Stomach (tissue), 9 donors: ENCODE results near the gene DCAF8. TPM values are rescaled to one million over a fixed set of nuclear protein-coding genes. Genes with fewer than 3 reads are reported as not detected.

Experiments used
- DNase-seq, 2 donors: peaks; one replicate each; pipeline versions ENCODE4 v3.0.0 to v3.0.0-alpha.2; 2013 to 2019
- H3K27ac ChIP-seq, 5 donors: fragments of 200-600 bp in 4 of 5; sonication (generic) in 4 of 5; one replicate each; pipeline ENCODE4 v1.5.1; 2013 to 2019; ENCODE audit warnings: mild to moderate bottlenecking in 1 of 5, moderate library complexity in 1 of 5
- H3K27me3 ChIP-seq, 3 donors: fragments of 200-600 bp; sonication (generic); one replicate each; pipeline ENCODE4 v1.5.1; 2017 to 2019; ENCODE audit warnings: mixed run types in 1 of 3
- H3K36me3 ChIP-seq, 4 donors: fragments of 200-600 bp; sonication (generic); 1 replicate in 3 of 4; 2 replicates in 1 of 4; pipeline ENCODE4 v1.5.1; 2016 to 2019
- H3K4me1 ChIP-seq, 4 donors: fragments of 200-600 bp; sonication (generic); one replicate each; pipeline ENCODE4 v1.5.1; 2016 to 2019
- H3K4me3 ChIP-seq, 4 donors: fragments of 200-600 bp; sonication (generic) in 3 of 4; one replicate each; pipeline ENCODE4 v1.5.1; 2016 to 2019; ENCODE audit warnings: mild to moderate bottlenecking in 1 of 4
- H3K9me3 ChIP-seq, 4 donors: fragments of 200-600 bp; sonication (generic); one replicate each; pipeline ENCODE4 v1.5.1; 2016 to 2019
- EP300 ChIP-seq: sonication (generic); formaldehyde crosslinking; IDR thresholded peaks from one replicate; pipeline ENCODE4 v1.6.1; 2017; ENCODE audit warnings: antibody characterized with exemption
- POLR2A ChIP-seq, 4 donors: fragments of 450-650 bp; IDR thresholded peaks; one replicate each; pipeline ENCODE4 v1.6.1; 2016; ENCODE audit warnings: antibody characterized with exemption in 4 of 4, control low read depth in 2 of 4, mild to moderate bottlenecking in 1 of 4, moderate library complexity in 1 of 4
- POLR2AphosphoS5 ChIP-seq, 3 donors: sonication (generic); formaldehyde crosslinking; IDR thresholded peaks; one replicate each; pipeline ENCODE4 v1.6.1; 2016; ENCODE audit warnings: antibody characterized with exemption in 3 of 3
- WGBS, 5 donors: extraction: QIAGEN DNeasy Blood & Tissue Kit in 3 of 5; methylation state at CpG; one replicate each; pipeline versions ENCODE4 v1.1.5 to v1.1.7; 2013 to 2018; 5-methylcytosine and 5-hydroxymethylcytosine counted together
- intact Hi-C: fragments of 100-400 bp; cut with DNase I; formaldehyde crosslinking; loops from one replicate; pipeline ENCODE4 v1.15.1; 2023; ENCODE audit warnings: low total_unique reads
- polyA plus RNA-seq, 3 donors: library from polyadenylated mRNA; stranded (reverse); fragments of 200-250 nt; gene quantifications; one replicate each; pipeline ENCODE4 v1.2.3, GENCODE V29; 2013
- total RNA-seq, 5 donors: library from RNA; depleted of rRNA; stranded (reverse); fragments of >200 nt; gene quantifications; one replicate each; pipeline versions ENCODE4 v1.1.0 to v1.2.3, GENCODE V29; 2014 to 2016
- TF ChIP-seq, protein P1 (sequence below), 7 experiments: fragments of 450-650 bp in 4 of 7; fragments of 200-600 bp in 3 of 7; sonication (generic) in 3 of 7; IDR thresholded peaks; one replicate each; pipeline ENCODE4 v1.5.1; 2016 to 2019; ENCODE audit warnings: antibody characterized with exemption in 7 of 7, control low read depth in 2 of 7, mild to moderate bottlenecking in 1 of 7
- donor health status: healthy with polysubstance abuse.
- donor health status: Bipolar disorder and iron deficiency.
- donor health status: healthy.

DCAF8 gene
- total and polyA plus RNA-seq, 8 donors, result 39.4 to 267 (median 86.4) TPM

DNA sequence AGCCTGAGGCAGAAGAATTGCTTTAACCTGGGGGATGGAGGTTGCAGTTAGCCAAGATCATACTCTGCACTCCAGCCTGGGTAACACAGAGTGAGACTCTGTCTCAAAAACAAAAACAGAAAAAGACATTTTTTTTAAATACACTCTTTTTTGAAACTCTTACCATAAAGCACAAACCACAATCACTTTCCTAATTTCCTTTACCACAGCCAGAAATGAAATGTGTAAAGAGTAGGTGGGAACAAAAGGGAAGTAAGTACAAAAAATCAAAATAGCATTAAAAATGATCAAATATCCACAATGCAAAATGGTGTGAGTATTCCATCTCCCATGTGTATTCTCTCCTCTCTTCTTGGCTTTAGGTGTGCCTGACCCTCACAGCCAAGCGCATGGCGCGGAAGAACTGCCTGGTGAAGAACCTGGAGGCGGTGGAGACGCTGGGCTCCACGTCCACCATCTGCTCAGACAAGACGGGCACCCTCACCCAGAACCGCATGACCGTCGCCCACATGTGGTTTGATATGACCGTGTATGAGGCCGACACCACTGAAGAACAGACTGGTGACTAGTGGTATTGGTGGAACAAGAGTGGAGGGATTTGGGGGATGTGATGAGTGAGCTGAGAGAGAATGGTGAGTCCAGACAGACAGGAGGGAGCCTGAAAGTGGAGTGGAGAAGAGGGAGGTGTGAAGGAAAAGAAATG is 96.0 kb downstream of the DCAF8 start:
- no peaks in the 10 kb centered on the region for H3K36me3 ChIP-seq
- DNase-seq, result no peak
- no peak overlapping the region for H3K4me3 ChIP-seq
- 73 to 89% (median 85%) methylated on average over 12 of the region's 12 CpGs for WGBS, 5 donors
- H3K9me3 ChIP-seq, result no peaks in the 10 kb centered on the region
- H3K27ac ChIP-seq, result no peak overlapping the region
- TF ChIP-seq, protein P1, sequence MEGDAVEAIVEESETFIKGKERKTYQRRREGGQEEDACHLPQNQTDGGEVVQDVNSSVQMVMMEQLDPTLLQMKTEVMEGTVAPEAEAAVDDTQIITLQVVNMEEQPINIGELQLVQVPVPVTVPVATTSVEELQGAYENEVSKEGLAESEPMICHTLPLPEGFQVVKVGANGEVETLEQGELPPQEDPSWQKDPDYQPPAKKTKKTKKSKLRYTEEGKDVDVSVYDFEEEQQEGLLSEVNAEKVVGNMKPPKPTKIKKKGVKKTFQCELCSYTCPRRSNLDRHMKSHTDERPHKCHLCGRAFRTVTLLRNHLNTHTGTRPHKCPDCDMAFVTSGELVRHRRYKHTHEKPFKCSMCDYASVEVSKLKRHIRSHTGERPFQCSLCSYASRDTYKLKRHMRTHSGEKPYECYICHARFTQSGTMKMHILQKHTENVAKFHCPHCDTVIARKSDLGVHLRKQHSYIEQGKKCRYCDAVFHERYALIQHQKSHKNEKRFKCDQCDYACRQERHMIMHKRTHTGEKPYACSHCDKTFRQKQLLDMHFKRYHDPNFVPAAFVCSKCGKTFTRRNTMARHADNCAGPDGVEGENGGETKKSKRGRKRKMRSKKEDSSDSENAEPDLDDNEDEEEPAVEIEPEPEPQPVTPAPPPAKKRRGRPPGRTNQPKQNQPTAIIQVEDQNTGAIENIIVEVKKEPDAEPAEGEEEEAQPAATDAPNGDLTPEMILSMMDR (IDR thresholded peaks at IDR 0.05), result no peak
- no peak for TF ChIP-seq POLR2A (IDR thresholded peaks at IDR 0.05)
- TF ChIP-seq POLR2AphosphoS5 (IDR thresholded peaks at IDR 0.05), result no peak
- TF ChIP-seq EP300, result no peak
- no peaks in the 10 kb centered on the region for H3K4me1 ChIP-seq
- intact Hi-C loops, result no loop called here
- peaks cover 0 to 19% (median 0%) of the 10 kb centered on the region in 3 donors for H3K27me3 ChIP-seq

Other genes starting within 250 kb of the DCAF8 start
- gene PIGM, start 230.6 kb downstream of the DCAF8 start, total RNA-seq, result 1 to 10 TPM; 3.5 to 8.7 (median 6.6) TPM
- 1 to 10 TPM in 2 of 3 donors, under 1 TPM in 1; 0.76 to 3.4 (median 1.6) TPM for gene PIGM, start 230.6 kb downstream of the DCAF8 start, polyA plus RNA-seq
- gene KCNJ10, start 192.4 kb downstream of the DCAF8 start, total RNA-seq, result not detected
- 1 to 10 TPM in 1 of 3 donors, under 1 TPM in 2; 0.19 to 1.1 (median 0.78) TPM for gene KCNJ10, start 192.4 kb downstream of the DCAF8 start, polyA plus RNA-seq
- gene KCNJ9, start 181.0 kb downstream of the DCAF8 start, total RNA-seq, result under 1 TPM in 1 of 5 donors, not detected in 4; 0.87 TPM
- under 1 TPM in 2 of 3 donors, not detected in 1; 0.03 to 0.06 TPM for gene KCNJ9, start 181.0 kb downstream of the DCAF8 start, polyA plus RNA-seq
- gene IGSF8, start 163.9 kb downstream of the DCAF8 start, total RNA-seq, result 10 to 100 TPM in 3 of 5 donors, 1 to 10 TPM in 2; 4.7 to 65.2 (median 11.6) TPM
- gene IGSF8, start 163.9 kb downstream of the DCAF8 start, polyA plus RNA-seq, result 10 to 100 TPM in 2 of 3 donors, 1 to 10 TPM in 1; 5.8 to 21.7 (median 18.0) TPM
- gene ATP1A2, start 146.8 kb downstream of the DCAF8 start, total RNA-seq, result 100 to 1,000 TPM in 1 of 5 donors, 10 to 100 TPM in 3, 1 to 10 TPM in 1; 7.0 to 104 (median 11.7) TPM
- gene ATP1A2, start 146.8 kb downstream of the DCAF8 start, polyA plus RNA-seq, result 10 to 100 TPM in 1 of 3 donors, under 1 TPM in 2; 0.31 to 17.3 (median 0.56) TPM
- gene ATP1A4, start 110.9 kb downstream of the DCAF8 start, total RNA-seq, result under 1 TPM in 1 of 5 donors, not detected in 4; 0.37 TPM
- gene ATP1A4, start 110.9 kb downstream of the DCAF8 start, polyA plus RNA-seq, result under 1 TPM in 1 of 3 donors, not detected in 2; 0.05 TPM
- under 1 TPM in 1 of 5 donors, not detected in 4; 0.55 TPM for gene CASQ1, start 72.0 kb downstream of the DCAF8 start, total RNA-seq
- under 1 TPM in 2 of 3 donors, not detected in 1; 0.48 to 0.61 TPM for gene CASQ1, start 72.0 kb downstream of the DCAF8 start, polyA plus RNA-seq
- gene PEA15, start 57.2 kb downstream of the DCAF8 start, total RNA-seq, result 10 to 100 TPM; 26.3 to 75.4 (median 34.8) TPM
- 100 to 1,000 TPM in 2 of 3 donors, 10 to 100 TPM in 1; 69.4 to 127 (median 107) TPM for gene PEA15, start 57.2 kb downstream of the DCAF8 start, polyA plus RNA-seq
- gene PEX19, start 22.6 kb upstream of the DCAF8 start, total RNA-seq, result 100 to 1,000 TPM in 1 of 5 donors, 10 to 100 TPM in 3, 1 to 10 TPM in 1; 9.3 to 117 (median 56.0) TPM
- 10 to 100 TPM; 15.7 to 29.3 (median 25.4) TPM for gene PEX19, start 22.6 kb upstream of the DCAF8 start, polyA plus RNA-seq
- gene COPA, start 80.7 kb upstream of the DCAF8 start, total RNA-seq, result 100 to 1,000 TPM in 4 of 5 donors, 10 to 100 TPM in 1; 64.8 to 243 (median 124) TPM
- gene COPA, start 80.7 kb upstream of the DCAF8 start, polyA plus RNA-seq, result 10 to 100 TPM; 42.4 to 57.0 (median 49.2) TPM
- gene NCSTN, start 80.8 kb upstream of the DCAF8 start, total RNA-seq, result 100 to 1,000 TPM in 1 of 5 donors, 10 to 100 TPM in 4; 18.2 to 123 (median 71.0) TPM
- gene NCSTN, start 80.8 kb upstream of the DCAF8 start, polyA plus RNA-seq, result 10 to 100 TPM; 14.5 to 37.0 (median 34.6) TPM
- not detected for gene NHLH1, start 104.5 kb upstream of the DCAF8 start, total RNA-seq
- under 1 TPM in 1 of 3 donors, not detected in 2; 0.08 TPM for gene NHLH1, start 104.5 kb upstream of the DCAF8 start, polyA plus RNA-seq
- 1 to 10 TPM in 4 of 5 donors, under 1 TPM in 1; 0.45 to 7.4 (median 4.4) TPM for gene VANGL2, start 138.0 kb upstream of the DCAF8 start, total RNA-seq
- gene VANGL2, start 138.0 kb upstream of the DCAF8 start, polyA plus RNA-seq, result 1 to 10 TPM in 2 of 3 donors, under 1 TPM in 1; 0.46 to 4.2 (median 1.5) TPM